Stimulated activated CD4-positive, alpha-beta T cell treated with anti-CD3 and anti-CD28 coated beads, Interleukin-1b, Interleukin-23, amount 100 ng/mL, for 1 hour (primary cell): ENCODE data around the gene C1QTNF1.
A peak's percentile ranks its signal among the peaks of the same experiment; 100 is the strongest.

Source experiments
- DNase-seq, 2 donors: peaks; one replicate each; pipeline ENCODE4 v3.0.0-alpha.2; 2020; ENCODE audit warnings: low read depth in 2 of 2

C1QTNF1 gene

GRCh38 chr17:79039886-79040285, 15.9 kb downstream of the C1QTNF1 start:
- no peak for DNase-seq

DNA sequence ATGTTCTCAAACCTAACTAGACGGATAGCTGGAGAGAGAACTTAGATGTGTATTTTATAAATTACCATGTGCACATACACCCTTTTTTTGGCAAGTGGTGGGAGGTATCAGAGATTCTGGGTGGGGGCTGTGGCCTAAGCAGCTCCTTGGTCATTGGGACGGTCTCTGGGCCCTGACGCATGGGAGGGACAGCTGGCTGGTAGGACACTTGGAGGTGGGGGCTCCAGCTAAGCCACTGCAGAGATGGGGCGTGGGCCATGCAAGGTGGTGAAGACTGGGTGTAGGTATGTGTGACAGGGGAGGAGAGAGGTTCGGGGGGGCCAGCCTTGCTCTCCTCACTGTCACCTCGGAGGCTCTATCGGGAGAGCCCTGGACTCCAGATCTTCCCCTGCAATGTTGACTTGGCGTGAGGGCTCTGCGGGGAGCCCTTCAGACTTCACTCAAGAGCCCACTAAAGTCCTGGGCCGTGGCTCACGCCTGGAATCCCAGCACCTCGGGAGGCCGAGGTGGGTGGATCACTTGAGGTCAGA, 17.1 kb downstream of the C1QTNF1 start:
- no peak for DNase-seq

DNA sequence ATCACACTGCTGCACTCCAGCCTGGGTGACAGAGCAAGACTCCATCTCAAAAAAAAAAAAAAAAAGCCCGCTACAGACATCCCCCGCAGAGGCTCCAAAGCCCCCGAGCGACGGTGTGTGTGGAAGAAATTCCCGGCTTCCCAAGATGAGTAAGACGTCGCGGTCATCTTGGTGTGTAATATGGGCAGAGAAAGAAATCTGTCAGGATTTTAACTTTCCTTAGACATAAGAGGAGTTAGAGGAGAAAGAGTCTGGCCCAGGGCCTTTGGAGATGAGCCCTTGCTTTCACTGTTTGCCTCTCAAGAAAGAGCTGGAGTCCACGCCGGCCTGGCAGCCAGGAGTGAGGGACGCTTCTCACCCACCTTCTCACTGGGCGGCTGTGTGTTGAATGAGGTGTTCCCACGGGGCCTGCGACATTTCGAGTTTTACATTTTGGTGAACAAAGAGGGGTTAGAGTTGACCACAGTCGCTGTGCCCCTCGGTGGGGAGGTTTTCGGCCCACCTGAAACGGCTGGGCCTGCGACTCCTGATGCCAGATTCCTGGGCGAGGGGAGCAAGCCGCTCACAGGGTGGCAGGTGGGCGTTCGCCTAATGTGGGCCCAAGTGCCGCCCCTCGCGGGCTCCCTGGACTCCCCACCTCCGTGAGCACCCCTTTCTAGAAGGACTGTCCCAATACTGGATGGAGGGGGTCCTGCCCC, 17.9 kb downstream of the C1QTNF1 start:
- no peak for DNase-seq

- peak; percentile 34 to 51 for DNase-seq
These were observed 18.6 kb downstream of the C1QTNF1 start for GRCh38 chr17:79042421-79043190.

DNA sequence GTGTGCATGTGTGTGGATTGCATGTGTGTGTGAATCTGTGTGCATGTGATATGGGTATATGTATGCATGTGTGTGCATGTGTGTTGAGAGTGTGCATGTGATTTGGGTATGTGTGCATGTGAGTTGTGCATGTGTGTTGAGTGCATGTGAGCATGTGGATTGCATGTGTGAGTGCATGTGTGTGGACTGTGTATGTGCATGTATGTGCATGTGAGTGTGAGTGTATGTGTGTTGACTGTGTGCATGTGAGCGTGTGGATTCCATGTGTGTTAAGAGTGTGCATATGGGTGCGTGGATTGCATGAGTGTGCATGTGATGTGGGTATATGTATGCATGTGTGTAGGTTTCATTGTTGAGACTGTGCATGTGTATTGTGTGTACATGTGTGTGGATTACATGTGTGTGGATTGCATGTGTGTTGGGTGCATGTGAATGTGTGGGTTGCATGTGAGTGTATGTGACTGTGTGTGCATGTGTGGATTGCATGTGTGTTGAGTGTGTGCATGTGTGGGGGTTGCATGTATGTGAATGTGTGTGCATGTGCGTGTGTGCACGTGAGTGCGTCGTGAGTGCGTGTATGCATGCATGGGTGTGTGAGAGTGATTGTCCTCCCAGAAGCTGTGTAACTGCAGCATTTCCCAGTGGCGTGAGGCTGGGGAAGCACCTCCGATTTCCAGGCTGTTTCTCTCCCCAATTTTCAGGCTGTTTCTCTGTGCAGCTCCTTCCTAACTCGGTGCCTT, 19.4 kb downstream of the C1QTNF1 start:
- DNase-seq = no peak

DNA sequence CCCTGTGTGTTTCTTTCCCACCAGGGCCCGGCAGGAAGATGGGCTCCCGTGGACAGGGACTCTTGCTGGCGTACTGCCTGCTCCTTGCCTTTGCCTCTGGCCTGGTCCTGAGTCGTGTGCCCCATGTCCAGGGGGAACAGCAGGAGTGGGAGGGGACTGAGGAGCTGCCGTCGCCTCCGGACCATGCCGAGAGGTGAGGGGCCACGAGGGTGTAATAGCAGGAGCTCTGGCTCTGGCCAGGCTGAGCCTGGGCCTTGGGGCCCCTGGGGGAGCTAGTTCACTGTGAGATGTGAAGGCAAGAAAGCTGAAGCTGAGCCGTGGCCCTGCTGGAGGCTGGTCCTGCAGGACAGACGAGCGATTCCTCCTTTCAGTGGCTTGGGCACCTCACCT, 20.0 kb downstream of the C1QTNF1 start:
- DNase-seq = no peak

- no peak for DNase-seq
These were observed 20.5 kb downstream of the C1QTNF1 start for GRCh38 chr17:79044462-79044861.

- DNase-seq = no peak
These were observed 21.2 kb downstream of the C1QTNF1 start for GRCh38 chr17:79045001-79045729.

DNA sequence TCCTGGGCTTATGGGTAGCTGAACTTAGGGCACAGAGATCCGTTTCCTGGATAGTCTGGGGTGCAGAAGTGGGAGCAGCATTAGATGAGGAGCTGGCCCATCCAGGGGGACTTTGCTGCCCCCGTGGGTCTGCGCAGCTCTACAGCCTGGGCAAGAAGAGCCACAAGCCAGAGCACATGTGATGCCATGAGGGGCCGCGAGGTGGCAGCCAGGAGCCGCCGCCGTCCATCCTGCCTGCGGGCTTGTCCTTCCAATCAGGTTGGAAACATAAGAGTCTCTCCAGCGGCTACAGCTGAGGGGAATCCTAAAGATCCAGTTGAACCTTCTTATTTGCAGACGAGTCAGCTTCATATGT, 21.9 kb downstream of the C1QTNF1 start:
- peak; percentile 33 to 47 for DNase-seq

- DNase-seq = no peak
These were observed 22.4 kb downstream of the C1QTNF1 start for GRCh38 chr17:79046197-79046915.

- no peak for DNase-seq
These were observed 22.9 kb downstream of the C1QTNF1 start for GRCh38 chr17:79046916-79047280.

GRCh38 chr17:79047291-79047920, 23.4 kb downstream of the C1QTNF1 start:
- no peak for DNase-seq

GRCh38 chr17:79047923-79048825, 24.2 kb downstream of the C1QTNF1 start:
- no peak for DNase-seq

- DNase-seq = no peak
These were observed 25.1 kb downstream of the C1QTNF1 start for GRCh38 chr17:79048826-79049755.

DNA sequence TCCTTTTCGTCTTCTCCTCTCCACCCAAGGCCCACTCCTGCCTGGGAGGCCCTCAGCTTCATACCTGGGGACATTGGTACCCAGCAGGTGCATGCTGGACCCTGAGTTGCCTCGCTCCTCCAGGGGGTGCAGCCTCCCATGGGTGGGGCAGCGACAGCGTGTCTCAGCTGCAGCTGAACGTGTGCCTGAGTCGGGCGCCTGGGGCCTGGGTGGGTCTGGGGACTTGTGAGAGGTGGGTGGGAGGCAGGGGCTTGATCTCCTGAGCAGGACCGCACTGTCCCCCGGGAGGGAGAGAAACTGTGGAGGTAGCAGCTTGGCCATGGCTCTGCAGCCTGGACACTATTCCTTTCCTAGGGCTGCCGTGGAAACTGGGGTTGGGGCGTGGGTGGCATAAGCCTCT, 25.9 kb downstream of the C1QTNF1 start:
- DNase-seq = no peak

- no peak for DNase-seq
These were observed 26.6 kb downstream of the C1QTNF1 start for GRCh38 chr17:79050551-79050950.

- DNase-seq = no peak
These were observed 27.3 kb downstream of the C1QTNF1 start for GRCh38 chr17:79051306-79051705.

DNA sequence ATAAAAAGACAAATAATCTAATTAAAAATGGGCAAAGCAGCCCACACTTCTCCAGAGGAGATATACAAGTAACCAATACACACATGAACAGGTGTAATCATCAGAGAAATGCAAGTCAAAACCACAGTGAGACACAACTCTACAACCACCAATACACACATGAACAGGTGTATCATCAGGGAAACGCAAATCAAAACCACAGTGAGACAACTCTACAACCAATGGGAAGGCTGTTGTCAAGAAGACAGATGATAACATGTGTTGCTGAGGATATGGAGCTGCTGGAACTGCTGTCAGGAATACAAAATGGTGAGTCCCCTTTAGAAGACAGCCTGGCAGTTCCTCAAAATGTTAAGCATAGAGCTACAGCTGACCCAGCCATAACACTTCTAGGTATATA, 28.2 kb downstream of the C1QTNF1 start:
- DNase-seq = no peak
